SK-N-SH treated with all-trans-retinoic acid at 6 μM for 48 hours (cell line): ENCODE measurements around the gene PHF1.
A peak's percentile ranks its signal among the peaks of the same experiment; 100 is the strongest.
"Not testable (repeated sequence)": the region's sequence is repeated elsewhere in the genome, so short reads cannot be mapped to it uniquely, and the experiment has no call there.

ENCODE experiments used
- ATAC-seq: fragments of 200-7000 bp; cut with Tn5 transposase; 3 replicates; pipeline ENCODE4 v1.9.1; 2020; ENCODE audit warnings: mild to moderate bottlenecking, moderate library complexity
- ARNTL ChIP-seq: fragments of 450-650 bp; formaldehyde crosslinking; IDR thresholded peaks from 2 replicates; pipeline ENCODE4 v1.5.0; 2020; ENCODE audit warnings: low read depth, mild to moderate bottlenecking, moderate library complexity, borderline replicate concordance
- BACH2 ChIP-seq: fragments of 250-450 bp; sonication (Bioruptor Pico); IDR thresholded peaks from 2 replicates; pipeline ENCODE4 v1.9.0; 2021; ENCODE audit warnings: mild to moderate bottlenecking, borderline replicate concordance
- CREB5 ChIP-seq: fragments of 250-450 bp; sonication (Bioruptor Pico); IDR thresholded peaks from 2 replicates; pipeline ENCODE4 v1.5.1; 2020; ENCODE audit warnings: low read depth, mild to moderate bottlenecking, moderate library complexity
- CSDC2 ChIP-seq: fragments of 250-450 bp; sonication (Bioruptor Pico); IDR thresholded peaks from 2 replicates; pipeline ENCODE4 v1.5.0; 2020; ENCODE audit warnings: mild to moderate bottlenecking, moderate library complexity
- ESRRG ChIP-seq: fragments of 250-450 bp; sonication (Bioruptor Pico); IDR thresholded peaks from 2 replicates; pipeline ENCODE4 v1.6.1; 2021; ENCODE audit warnings: mild to moderate bottlenecking
- GLIS3 ChIP-seq: fragments of 250-450 bp; sonication (Bioruptor Pico); IDR thresholded peaks from 2 replicates; pipeline ENCODE4 v1.5.0; 2020; ENCODE audit warnings: mild to moderate bottlenecking, moderate library complexity
- ISL1 ChIP-seq: fragments of 250-450 bp; sonication (Bioruptor Pico); IDR thresholded peaks from 2 replicates; pipeline ENCODE4 v2.1.2; 2022; ENCODE audit warnings: mild to moderate bottlenecking, moderate library complexity
- OSR1 ChIP-seq: fragments of 250-450 bp; sonication (Bioruptor Pico); IDR thresholded peaks from 2 replicates; pipeline ENCODE4 v1.8.0; 2022; ENCODE audit warnings: moderate library complexity, mild to moderate bottlenecking, inconsistent platforms
- PATZ1 ChIP-seq: fragments of 250-450 bp; sonication (Bioruptor Pico); IDR thresholded peaks from 2 replicates; pipeline ENCODE4 v1.8.0; 2020; ENCODE audit warnings: mild to moderate bottlenecking, moderate library complexity, borderline replicate concordance
- PPARA ChIP-seq: fragments of 250-450 bp; sonication (Bioruptor Pico); IDR thresholded peaks from 2 replicates; pipeline ENCODE4 v1.5.0; 2020; ENCODE audit warnings: mild to moderate bottlenecking, borderline replicate concordance
- RARB ChIP-seq: fragments of 250-450 bp; sonication (Bioruptor Pico); IDR thresholded peaks from 2 replicates; pipeline ENCODE4 v1.8.0; 2021; ENCODE audit warnings: mild to moderate bottlenecking, moderate library complexity
- TCF4 ChIP-seq: fragments of 250-450 bp; sonication (Bioruptor Pico); IDR thresholded peaks from 2 replicates; pipeline ENCODE4 v1.8.0; 2021; ENCODE audit warnings: mild to moderate bottlenecking, moderate library complexity, borderline replicate concordance
- TOX ChIP-seq: fragments of 250-450 bp; sonication (Bioruptor Pico); IDR thresholded peaks from 2 replicates; pipeline ENCODE4 v1.8.0; 2021; ENCODE audit warnings: mild to moderate bottlenecking, moderate library complexity, borderline replicate concordance
- TSHZ2 ChIP-seq: fragments of 250-450 bp; sonication (Bioruptor Pico); IDR thresholded peaks from 2 replicates; pipeline ENCODE4 v1.5.0; 2020; ENCODE audit warnings: mild to moderate bottlenecking, moderate library complexity
- ZC3H10 ChIP-seq: fragments of 250-450 bp; sonication (Bioruptor Pico); IDR thresholded peaks from 2 replicates; pipeline ENCODE4 v1.5.1; 2021; ENCODE audit warnings: mild to moderate bottlenecking, moderate library complexity
- ZFP3 ChIP-seq: fragments of 250-450 bp; sonication (Bioruptor Pico); IDR thresholded peaks from 2 replicates; pipeline ENCODE4 v1.5.0; 2020; ENCODE audit warnings: mild to moderate bottlenecking, moderate library complexity
- ZFP30 ChIP-seq: fragments of 450-650 bp; formaldehyde crosslinking; IDR thresholded peaks from 2 replicates; pipeline ENCODE4 v1.5.0; 2022; ENCODE audit warnings: mild to moderate bottlenecking, moderate library complexity
- ZNF565 ChIP-seq: fragments of 450-650 bp; formaldehyde crosslinking; conservative IDR thresholded peaks from 2 replicates; pipeline ENCODE4 v1.5.0; 2020; ENCODE audit warnings: low read depth, mild to moderate bottlenecking, moderate library complexity
- ZNF70 ChIP-seq: fragments of 450-650 bp; formaldehyde crosslinking; IDR thresholded peaks from 2 replicates; pipeline ENCODE4 v1.5.0; 2020; ENCODE audit warnings: mild to moderate bottlenecking, moderate library complexity
- ZNF8 ChIP-seq: fragments of 450-650 bp; formaldehyde crosslinking; IDR thresholded peaks from 2 replicates; pipeline ENCODE4 v1.5.0; 2020; ENCODE audit warnings: mild to moderate bottlenecking, moderate library complexity
- TF ChIP-seq, protein P1 (sequence below): fragments of 250-450 bp; sonication (Bioruptor Pico); IDR thresholded peaks from 2 replicates; pipeline ENCODE4 v1.8.0; 2021; ENCODE audit warnings: low read depth, mild to moderate bottlenecking, moderate library complexity, borderline replicate concordance
- TF ChIP-seq, protein P2 (sequence below): fragments of 250-450 bp; sonication (Bioruptor Pico); IDR thresholded peaks from 2 replicates; pipeline ENCODE4 v1.5.1; 2021; ENCODE audit warnings: mild to moderate bottlenecking, moderate library complexity

PHF1 gene

DNA sequence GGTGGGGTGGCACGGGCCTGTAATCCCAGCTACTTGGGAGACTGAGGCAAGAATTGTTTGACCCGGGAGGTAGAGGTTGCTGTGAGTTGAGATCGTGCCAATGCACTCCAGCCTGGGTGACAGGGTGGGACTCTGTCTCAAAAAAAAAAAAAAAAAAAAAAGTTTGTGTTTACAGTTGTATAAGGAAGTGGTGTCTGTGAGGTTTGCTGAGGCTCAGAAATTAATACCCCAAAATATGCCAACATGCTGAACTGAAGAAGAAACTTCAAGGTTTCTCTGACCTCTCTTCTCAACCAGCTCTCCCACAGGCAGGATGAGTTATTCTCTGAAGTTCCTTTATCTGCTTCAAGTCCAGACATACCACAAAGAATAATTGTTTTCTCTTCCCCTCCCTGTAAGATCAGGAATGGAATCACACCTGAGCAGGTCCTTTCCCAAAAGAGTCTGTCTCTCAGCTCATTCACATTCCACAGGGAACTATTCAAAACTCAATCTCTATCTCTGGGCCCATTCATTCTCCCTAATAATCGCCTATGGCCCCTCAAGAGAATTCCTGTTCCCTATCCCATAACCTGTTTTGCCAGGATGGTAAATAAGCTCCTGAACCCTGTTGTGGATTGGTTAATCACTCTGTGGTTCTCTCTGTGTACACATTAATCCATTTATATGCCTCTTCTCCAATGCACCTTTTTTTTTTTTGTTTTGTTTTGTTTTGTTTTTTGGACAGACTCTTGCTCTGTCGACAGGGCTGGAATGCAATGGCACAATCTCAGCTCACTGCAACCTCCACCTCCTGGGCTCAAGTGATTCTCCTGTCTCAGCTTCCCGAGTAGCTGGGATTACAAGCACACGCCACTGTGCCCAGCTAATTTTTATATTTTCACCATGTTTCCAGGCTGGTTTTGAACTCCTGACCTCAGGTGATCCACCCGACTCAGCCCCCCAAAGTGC is 36.6 kb upstream of the PHF1 start (continued):
- TF ChIP-seq, protein P1, sequence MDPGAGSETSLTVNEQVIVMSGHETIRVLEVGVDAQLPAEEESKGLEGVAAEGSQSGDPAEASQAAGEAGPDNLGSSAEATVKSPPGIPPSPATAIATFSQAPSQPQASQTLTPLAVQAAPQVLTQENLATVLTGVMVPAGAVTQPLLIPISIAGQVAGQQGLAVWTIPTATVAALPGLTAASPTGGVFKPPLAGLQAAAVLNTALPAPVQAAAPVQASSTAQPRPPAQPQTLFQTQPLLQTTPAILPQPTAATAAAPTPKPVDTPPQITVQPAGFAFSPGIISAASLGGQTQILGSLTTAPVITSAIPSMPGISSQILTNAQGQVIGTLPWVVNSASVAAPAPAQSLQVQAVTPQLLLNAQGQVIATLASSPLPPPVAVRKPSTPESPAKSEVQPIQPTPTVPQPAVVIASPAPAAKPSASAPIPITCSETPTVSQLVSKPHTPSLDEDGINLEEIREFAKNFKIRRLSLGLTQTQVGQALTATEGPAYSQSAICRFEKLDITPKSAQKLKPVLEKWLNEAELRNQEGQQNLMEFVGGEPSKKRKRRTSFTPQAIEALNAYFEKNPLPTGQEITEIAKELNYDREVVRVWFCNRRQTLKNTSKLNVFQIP (CRISPR knock-in tag), result no peak
- TF ChIP-seq ARNTL (CRISPR knock-in tag), result no peak
- TF ChIP-seq ZNF565 (CRISPR knock-in tag), result no peak
- no peak for TF ChIP-seq ZC3H10
- no peak for TF ChIP-seq PPARA (CRISPR knock-in tag)
- TF ChIP-seq TOX (CRISPR knock-in tag), result no peak
- TF ChIP-seq TCF4 (CRISPR knock-in tag), result no peak
- TF ChIP-seq ZFP30 (CRISPR knock-in tag), result no peak
- TF ChIP-seq ZNF8, result no peak
- TF ChIP-seq, all 23 proteins: peak for 0

DNA sequence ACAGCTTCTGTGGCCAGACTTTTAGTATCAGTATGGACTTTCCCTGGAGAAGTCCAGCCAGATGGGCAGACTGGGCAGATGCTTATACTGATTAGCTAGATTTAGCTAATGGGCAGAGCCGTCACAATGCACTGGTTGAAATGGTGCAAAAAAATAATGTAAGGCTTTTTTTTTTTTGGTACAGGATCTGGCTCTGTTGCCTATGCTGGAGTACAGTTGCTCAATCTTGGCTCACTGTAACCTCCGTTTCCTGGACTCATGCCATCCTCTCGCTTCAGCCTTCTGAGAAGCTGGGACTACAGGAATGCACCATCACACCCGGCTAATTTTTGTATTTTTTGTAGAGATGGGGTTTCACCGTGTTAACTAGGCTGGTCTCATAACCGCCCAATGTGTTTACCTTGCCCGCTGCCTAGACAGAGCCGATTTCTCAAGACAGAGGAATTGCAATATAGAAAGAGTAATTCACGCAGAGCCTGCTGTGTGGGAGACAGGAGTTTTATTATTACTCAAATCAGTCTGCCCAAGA is 35.6 kb upstream of the PHF1 start:
- TF ChIP-seq ESRRG (no peak), TCF4 (CRISPR knock-in tag) (no peak), RARB (CRISPR knock-in tag) (no peak), ZNF70 (CRISPR knock-in tag) (no peak)
- TF ChIP-seq, all 23 proteins: peak for 0

GRCh38 chr6:33377171-33377570 is 33.6 kb upstream of the PHF1 start:
- no peak for TF ChIP-seq PPARA (CRISPR knock-in tag)
- no peak for TF ChIP-seq ZNF70 (CRISPR knock-in tag)
- no peak for TF ChIP-seq ISL1
- no peak for TF ChIP-seq BACH2 (CRISPR knock-in tag)
- TF ChIP-seq GLIS3 (CRISPR knock-in tag), result no peak
- no peak for TF ChIP-seq ZFP30 (CRISPR knock-in tag)
- no peak for TF ChIP-seq ZNF8
- TF ChIP-seq CSDC2, result no peak
- no peak for TF ChIP-seq CREB5 (CRISPR knock-in tag)
- TF ChIP-seq PATZ1 (CRISPR knock-in tag), result no peak
- no peak for TF ChIP-seq TSHZ2 (CRISPR knock-in tag)
- TF ChIP-seq, protein P2, sequence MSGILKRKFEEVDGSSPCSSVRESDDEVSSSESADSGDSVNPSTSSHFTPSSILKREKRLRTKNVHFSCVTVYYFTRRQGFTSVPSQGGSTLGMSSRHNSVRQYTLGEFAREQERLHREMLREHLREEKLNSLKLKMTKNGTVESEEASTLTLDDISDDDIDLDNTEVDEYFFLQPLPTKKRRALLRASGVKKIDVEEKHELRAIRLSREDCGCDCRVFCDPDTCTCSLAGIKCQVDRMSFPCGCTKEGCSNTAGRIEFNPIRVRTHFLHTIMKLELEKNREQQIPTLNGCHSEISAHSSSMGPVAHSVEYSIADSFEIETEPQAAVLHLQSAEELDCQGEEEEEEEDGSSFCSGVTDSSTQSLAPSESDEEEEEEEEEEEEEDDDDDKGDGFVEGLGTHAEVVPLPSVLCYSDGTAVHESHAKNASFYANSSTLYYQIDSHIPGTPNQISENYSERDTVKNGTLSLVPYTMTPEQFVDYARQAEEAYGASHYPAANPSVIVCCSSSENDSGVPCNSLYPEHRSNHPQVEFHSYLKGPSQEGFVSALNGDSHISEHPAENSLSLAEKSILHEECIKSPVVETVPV (CRISPR knock-in tag), result no peak
- no peak for TF ChIP-seq OSR1 (CRISPR knock-in tag)
- no peak for TF ChIP-seq ARNTL (CRISPR knock-in tag)
- no peak for TF ChIP-seq ZFP3
- no peak for TF ChIP-seq RARB (CRISPR knock-in tag)
- no peak for TF ChIP-seq ESRRG
- no peak for TF ChIP-seq TCF4 (CRISPR knock-in tag)
- TF ChIP-seq TOX (CRISPR knock-in tag), result no peak
- no peak for TF ChIP-seq ZC3H10
- no peak for ATAC-seq

More for the DNA sequence above, 35.6 kb upstream of the PHF1 start:
- ATAC-seq, result peak; percentile 94

GRCh38 chr6:33379184-33379583 is 31.6 kb upstream of the PHF1 start:
- not testable (repeated sequence) for ATAC-seq
